GM21528 (cell line): ENCODE measurements around the gene DNM3.
A peak's percentile ranks its signal among the peaks of the same experiment; 100 is the strongest.
"Not testable (repeated sequence)": the region's sequence is repeated elsewhere in the genome, so short reads cannot be mapped to it uniquely, and the experiment has no call there.

ENCODE experiments used
- ATAC-seq: cut with Tn5 transposase; IDR thresholded peaks from one replicate; pipeline ENCODE4 v1.9.1; 2021; ENCODE audit warnings: mild to moderate bottlenecking, moderate library complexity; ENCODE audit not compliant: unreplicated experiment, low FRiP score

DNM3 gene

DNA sequence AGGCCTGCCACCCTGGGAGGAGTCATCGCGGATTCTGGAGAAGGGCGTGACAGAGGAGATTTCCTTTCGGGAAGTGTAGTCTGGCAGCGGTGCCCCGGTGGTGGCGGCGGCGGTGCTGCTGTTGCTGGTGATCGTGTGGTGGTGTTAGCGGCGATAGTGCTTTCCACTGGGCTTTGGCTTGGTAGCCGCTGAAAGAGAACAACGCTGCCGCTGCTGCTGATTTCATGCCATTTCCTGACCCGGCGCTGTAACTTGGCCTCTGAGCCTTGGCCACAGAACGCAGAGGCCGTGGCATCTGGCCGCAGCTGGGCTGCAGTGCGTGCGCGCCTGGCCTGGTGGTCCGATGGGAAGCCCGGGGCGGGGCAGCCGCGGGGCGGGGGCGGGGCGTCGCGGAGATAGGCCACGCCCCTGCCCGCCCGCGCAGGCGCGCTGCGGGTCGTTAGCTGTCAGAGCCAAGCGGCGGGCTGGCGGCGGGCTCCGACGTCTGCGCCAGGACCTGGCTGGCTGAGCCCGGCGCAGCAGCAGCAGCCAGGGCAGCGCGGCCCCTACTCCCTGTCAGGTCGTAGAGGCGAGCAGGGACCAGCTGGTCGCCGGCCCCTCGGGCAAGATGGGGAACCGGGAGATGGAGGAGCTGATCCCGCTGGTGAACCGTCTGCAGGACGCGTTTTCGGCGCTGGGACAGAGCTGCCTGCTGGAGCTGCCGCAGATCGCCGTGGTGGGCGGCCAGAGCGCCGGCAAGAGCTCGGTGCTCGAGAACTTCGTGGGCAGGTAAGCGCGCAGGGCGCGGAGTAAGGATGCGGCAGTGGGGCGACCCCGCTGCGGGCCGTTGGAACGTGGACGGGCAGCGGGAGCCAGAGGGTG, at the start of gene DNM3:
Gene DNM3, plus strand, starts transcription at position 449 of the 861 bp plus-strand sequence. Its CDS starts 159 bp downstream, at position 608.
- ATAC-seq, result peak; percentile 93

DNA sequence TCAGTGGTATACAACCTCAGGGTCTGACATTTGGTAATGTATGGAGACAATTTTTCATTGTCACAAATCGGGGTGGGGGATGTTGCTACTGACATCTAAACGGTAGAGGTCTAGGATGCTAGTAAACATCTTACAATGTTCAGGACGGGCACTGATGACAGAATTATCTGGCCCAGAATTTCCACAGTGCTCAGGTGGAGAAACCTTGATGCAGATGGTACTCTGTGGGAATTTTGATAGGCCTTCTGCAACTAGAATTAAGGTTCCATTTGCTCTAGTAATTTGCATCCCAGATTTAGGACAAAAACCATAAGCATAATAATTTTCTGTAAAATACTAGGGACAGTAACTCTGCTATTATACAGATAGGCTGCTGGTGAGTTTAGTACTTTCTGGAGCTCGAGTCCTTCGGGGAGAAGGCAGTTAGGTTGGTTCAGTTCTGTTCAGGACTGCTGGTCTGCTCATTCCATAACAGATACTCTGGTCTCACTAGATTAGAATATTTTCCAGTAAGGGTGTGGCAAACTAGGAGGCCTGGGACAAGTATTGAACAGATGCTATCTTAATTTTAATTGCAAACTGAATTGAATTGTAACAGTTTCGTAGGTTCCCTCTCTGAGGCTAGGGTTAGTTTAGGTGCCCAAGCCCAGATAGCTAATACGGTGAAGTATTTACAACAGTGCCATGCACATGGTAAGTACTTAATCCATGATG, 48.5 kb upstream of the DNM3 start:
- ATAC-seq, result no peak

DNA sequence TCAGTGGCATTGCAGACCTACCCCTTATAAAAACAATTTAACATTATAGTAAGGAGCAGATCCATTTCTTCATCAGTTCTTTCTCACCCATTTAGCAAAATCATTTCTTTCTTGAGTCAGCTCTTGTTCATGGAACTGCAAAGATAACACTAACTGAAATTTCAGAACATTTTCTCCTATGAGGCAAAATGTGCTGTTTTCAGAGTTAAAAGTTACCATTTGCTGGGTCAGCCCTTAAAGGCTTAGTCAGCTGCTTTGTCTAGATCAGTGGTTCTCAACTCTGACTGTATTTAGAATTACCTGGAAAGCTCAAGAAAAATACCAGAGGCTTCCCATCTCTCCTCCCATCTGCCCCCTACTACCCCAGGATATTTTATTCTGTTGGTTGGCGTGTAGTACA, 47.7 kb upstream of the DNM3 start:
- ATAC-seq, result no peak

DNA sequence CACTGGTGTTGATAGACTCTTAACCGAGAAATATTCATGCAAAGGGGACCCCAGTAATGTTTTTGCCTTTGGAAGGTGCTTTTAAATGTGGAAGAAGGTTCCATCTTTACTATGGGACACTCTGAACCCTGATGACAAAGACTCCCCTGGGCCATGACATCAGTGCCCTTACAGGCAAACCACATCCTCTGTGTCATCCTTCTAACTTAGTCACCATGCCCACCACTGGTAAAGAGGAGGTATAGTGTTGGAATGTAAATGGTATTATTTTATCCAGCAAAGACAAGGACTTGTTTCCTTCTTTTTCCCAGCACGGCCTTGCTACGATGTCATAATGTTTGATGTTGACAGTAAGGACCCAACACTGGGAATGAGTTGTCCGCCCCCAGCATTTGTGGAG, 47.2 kb upstream of the DNM3 start:
- ATAC-seq, result no peak

DNA sequence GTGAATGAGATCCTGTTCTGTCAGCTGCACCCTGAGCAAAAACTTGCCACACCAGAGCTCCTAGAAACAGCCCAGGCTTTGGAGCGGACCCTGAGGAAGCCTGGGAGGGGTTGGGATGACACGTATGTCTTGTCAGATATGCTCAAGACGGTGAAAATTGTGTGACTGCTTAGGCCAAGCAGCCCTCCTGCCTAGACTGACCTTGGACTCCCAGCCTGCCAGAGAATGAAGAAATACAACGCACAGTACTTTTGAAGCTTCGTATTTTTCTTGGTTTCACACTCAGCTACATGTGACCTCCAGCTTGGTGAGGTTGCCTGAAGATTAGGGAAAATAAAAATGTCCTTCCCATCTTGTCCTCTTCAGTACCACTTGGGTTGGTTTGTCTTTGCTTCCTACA, 44.7 kb upstream of the DNM3 start:
- ATAC-seq, result no peak

DNA sequence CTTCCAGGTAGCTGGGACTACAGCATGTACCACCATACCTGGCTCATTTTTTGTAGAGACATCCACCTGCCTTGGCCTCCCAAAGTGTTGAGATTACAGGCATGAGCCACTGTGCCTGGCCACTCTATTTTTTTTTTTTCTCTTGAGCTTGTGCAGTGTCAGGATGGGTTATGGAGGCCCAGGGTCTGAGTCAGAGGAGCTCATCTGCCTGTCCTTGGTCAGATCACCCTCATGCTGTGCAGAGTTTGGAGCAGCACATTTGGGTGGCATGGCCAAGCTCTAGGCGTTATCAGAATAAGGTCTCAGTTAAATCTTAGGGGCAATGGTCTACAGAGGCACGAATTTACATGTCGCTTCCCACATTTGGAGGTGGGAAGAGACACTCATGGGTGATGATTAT, 43.0 kb upstream of the DNM3 start:
- ATAC-seq, result no peak

DNA sequence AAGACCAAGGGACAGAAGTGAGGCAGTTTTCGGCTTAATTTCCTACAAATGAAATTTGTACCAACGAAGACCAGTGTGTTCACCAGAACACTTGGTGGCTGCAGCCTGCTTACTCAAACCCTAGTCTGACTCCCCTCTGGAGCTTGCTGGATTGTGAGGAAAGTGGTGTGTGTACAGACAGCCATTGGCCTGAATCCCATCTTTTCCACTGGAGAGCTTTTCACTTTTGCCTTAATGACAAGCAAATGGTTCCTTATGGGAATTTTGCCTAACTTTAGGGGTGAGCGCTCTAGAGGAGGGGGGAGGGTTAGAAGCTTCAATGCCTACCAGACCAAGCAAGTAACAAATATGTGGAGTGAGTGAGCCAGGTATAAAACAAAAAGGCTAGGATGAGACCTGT, 42.5 kb upstream of the DNM3 start:
- no peak for ATAC-seq

DNA sequence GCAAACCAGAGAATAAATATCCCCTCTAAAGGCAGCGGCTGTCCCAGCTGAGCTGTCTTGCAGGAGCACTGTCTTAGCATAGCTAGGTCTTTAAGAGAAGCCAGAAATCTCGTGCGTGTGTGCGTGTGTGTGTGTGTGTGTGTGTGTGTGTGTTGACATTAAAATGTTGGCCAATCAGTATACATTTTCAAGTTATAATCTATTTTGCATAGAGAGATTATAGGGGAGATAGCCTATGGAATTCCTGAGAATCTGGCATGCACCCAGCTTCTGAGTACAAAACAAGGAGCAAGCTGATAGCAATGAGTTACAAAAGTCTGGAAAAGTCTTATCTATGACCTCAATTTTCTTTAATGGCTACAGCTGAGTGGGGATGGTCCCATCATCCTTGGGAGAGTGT, 42.1 kb upstream of the DNM3 start:
- ATAC-seq, result no peak

DNA sequence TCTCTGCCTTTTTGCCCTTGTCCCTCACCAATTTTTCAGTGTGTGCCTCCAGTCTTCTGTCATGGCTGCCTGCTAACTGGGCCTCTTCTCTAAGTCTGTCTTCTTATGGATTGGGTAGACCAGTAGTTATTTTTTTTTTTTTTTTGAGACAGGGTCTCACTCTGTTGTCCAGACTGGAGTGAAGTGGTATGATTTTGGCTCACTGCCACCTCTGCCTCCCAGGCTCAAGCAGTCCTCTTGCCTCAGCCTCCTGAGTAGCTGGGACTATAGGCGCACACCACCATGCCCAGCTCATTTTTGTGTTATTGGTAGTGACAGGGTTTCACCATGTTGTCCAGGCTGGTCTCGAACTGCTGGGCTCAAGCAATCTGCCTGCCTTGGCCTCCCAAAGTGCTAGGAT, 41.6 kb upstream of the DNM3 start:
- ATAC-seq, result not testable (repeated sequence)

DNA sequence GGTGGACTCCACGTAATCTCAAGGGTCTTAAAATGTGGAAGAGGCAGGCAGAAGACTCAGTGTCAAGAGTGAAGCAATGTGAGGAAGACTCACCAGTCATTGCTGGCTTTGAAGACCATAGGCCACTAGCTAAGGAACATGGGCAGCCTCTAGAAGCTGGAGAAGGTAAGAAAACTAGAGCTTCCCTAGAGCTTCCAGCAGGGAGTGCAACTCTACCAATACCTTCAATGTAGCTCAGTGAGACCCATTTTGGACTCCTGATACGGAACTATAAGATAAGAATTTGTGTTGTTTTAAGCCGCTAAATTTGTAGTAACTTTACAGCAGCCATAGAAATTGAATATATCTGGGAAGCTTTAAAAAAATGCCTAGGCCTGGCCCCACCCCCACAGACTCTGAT, 41.0 kb upstream of the DNM3 start:
- no peak for ATAC-seq

DNA sequence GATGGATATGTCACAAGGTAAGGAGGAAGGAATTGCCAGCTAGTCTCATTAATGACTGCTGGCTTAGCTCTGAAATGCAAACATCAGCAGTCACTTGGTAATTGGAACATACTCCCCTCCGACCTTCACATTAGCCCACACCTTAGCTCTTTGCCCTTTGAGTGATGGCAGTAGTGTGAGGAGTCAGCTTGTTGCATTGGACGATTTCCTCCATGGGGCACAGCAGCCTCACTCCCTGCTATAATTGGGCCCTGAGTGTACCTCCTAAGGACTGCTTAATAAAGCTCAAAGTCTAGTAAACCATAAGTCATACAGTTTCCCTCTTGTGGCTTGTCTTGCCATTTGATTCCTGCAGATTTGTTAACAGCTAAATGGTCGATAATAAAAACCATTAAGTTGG, 40.4 kb upstream of the DNM3 start:
- ATAC-seq, result no peak

DNA sequence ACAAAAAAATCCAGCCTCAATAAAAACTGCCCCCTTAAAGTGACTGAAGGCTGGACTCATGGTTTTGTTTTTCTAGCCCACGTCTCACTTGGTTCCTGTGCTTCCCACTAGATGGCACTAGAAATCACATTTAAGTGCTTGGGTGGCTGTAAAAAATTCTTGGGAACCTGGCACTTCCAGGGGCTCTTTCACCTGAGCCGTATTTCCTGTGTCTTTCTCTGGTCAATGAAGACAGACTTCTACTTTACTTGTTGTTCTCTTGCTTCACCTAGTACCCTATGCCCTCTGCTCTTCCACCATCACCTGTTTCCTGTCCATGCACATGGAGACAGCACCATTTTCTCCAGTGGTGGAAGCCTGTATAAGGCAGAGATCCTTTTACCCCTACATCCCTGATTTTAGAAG, 39.8 kb upstream of the DNM3 start:
- no peak for ATAC-seq

DNA sequence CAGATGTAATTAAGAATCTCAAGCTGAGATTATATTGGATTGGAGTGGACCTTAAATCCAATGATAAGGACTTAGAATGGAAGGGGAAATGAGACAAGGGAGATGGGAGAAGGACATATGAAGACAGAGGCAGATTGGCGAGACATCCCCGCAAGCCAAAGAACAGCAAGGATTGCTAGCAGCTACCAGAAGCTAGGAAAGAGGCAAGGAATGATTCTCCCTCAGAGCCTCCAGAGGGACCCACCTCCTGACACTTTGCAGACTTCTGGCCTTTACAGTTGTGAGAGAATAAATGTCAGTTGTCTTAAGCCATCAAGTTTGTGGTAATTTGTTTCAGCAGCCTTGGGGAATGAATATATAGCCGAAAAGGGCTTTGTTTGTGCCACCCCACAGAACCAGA, 39.1 kb upstream of the DNM3 start:
- no peak for ATAC-seq

DNA sequence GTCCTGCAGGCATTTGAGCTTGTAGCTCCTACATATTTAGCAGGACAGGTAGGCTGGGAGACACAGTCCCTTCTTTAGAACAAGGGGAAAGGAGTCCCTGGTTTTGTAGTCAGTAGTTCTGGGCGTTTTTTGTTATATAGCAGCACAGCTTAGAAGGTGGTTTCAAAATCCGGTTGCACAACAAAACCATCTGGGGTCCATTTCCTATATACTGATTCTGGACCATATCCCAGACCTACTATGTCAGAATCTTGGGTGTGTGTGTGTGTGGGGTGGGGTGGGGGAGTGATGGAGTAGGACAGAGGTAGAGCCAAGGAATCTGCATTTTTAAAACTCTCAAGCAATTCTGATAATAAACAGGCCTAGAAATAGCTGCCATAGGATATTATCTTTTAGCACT, 38.3 kb upstream of the DNM3 start:
- no peak for ATAC-seq

DNA sequence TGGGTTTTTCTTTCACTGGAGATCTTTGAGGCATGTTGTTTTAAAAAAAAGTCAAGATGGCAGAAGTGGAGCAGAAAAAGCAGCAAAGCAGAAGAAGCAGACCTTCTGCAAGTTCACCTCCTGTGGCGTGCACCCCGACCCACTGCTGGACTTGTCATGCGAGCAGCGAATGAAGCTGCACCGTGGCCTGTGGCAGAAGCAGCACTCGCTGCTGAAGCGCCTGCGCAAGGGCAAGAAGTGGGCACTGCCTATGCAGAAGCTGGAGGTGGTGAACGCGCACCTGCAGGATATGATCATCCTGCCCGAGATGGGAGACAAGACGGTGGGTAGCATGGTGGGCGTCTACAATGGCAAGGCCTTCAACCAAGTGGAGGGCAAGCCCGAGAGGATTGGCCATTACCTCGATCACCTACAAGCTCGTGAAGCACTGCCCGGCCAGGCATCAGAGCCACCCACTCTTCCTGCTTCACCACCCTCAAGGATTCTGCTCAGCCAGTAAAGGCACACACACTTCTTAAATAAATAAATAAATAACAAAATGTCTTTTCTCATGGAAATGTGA, 37.8 kb upstream of the DNM3 start:
- no peak for ATAC-seq

DNA sequence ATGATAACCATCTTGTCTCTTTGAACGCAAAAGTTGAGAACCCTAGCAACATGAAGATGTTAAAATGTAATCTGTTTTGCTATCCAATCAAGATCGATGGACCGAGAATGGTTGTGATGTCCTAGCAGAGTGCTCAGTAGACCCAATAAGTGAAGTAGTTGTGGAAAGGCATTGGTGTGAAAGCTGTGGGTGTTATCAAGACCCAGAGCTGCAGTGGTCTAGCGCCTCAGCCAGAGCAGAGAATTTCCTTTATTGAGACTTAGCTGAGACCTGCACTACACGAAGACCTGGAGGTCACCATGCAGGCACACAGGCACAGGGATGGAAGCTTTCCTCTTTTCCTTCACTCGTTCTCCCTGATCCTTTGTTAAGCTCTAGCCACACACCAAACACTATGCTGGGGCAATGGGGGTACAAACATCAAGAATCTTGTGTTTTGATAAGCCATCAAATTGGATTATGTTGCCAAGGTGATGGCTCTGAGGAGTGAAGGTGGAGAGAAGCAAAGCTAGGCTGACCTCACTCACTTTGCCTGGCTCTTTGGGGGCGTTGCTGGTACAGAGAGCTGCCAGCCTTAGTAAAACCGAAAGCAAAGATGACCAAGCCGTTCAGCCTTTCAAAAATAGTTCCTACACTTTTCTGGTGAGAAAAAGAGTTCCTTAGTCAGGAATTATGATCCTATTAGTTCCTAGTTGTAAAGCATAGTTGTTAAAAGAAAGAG, 35.7 kb upstream of the DNM3 start:
- ATAC-seq, result peak; percentile 73

DNA sequence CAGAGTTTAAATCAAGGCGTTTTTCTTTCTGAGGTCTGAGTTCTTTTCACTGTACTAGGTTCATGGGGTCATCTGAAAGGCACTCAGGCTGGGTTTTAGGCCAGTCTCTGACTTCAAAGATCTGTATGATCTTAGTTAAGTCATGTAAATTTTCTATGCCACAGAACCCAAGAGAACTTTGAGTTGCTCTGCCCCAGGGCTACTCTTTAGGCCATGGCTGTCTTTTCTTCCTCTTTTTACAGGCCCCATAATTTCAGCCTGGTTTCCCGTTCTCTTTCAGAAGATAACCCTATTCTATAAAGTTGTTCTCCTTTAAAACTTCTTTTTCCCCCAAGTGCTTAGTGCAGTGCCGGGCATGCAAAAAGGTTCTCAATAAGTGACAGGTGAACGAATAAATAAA, 33.7 kb upstream of the DNM3 start:
- ATAC-seq, result no peak

DNA sequence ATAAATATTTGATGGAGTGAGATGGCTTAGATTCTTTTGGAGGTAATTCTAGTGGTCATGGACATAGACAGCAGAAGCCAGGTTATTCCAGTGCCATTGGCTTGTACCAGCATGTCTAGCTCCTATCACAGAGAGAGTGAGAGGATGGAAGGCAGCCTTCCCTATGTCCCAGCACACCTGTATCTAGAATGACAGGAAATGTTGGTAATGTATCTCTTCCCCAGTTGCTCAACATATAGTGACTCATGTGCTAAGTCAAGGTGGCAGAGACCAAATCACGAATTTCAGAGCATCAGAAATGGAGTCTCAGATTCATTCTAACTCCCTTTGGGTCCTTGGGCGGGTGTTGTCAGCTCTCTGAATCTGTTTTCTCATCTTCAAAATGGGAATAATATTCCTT, 31.5 kb upstream of the DNM3 start:
- ATAC-seq, result no peak

DNA sequence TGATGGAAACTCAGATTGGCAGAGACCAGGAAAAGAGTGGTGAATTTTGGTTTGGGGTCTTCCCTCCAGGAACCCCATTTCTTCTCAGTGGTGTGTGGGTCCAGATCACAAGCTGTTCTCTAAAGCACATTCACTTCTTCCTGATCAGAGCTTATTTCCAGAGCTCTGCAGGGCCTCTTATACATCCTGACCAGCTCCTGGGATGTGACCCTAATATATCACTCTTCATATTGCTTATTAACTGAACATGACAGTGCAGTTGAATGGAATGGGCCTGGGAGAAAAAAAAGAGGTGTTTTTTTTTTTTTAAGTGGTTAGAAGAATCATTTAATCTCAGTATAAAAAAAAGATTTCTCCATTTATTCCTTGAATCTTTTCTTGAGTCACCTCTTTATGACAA, 29.6 kb upstream of the DNM3 start:
- ATAC-seq, result no peak

DNA sequence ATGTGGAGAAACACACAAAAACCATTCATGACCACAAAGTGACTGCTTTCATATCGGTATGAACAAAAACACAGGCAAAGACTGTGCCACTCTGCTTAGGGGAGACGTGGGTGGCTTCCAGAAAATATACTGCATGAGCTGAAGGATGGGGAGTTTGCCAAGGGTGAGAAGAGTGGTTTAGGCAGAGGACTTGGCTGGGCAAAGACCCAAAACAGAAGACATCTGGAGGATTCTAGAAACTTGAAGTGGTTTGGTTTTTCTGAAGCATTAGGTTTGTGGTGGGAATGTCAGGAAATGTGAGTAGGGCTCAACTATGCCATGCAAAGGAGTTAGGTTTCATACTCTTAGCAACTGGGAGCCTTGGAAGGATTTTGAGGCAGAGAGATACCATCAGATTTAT, 26.6 kb upstream of the DNM3 start:
- ATAC-seq, result no peak

DNA sequence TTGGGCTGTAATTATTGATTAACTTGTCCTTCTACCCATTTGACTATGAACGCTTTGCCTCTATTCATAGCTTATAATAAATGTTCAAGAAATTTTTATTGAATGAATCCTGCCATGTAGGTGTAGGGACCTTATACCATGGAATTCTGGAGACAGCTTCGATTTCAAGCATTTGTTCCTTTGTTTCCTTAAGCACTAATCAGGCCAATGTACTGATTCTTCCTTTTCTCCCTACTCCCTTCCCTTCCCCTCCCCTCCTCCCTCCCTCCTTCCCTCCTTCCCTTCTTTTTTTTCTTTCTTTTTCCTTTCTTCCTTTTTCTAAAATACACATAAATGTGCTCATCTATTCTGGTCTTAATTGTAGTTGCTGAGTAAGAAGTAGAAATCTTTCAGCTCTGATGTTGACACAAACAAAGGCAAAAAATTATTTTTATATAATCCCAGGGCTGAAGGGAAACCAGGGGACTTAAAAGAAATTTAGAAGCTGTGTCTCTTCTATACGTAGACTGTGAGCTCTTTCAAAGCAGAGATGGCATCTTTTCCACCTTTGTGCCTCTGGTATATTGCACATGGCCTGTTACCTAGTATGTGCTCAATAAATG, 24.9 kb upstream of the DNM3 start:
- ATAC-seq, result no peak
